Fibroblast of lung (primary cell): ENCODE measurements around the gene UBR3. TPM values are rescaled to one million over a fixed set of nuclear protein-coding genes. Genes with fewer than 3 reads are reported as not detected.

Experiments used
- polyA plus RNA-seq, 2 donors: library from polyadenylated mRNA; depleted of rRNA in 1 of 2; stranded (reverse) in 1 of 2; unstranded in 1 of 2; fragments of >200 nt; gene quantifications; 2 replicates each; pipeline ENCODE4 v1.2.1, GENCODE V29; 2011 to 2012; ENCODE audit warnings: missing spikeins in 1 of 2
- total RNA-seq: library from RNA; depleted of rRNA; stranded (reverse); fragments of >200 nt; gene quantifications from 2 replicates; pipeline ENCODE4 v1.2.1, GENCODE V29; 2014

The UBR3 gene
- total and polyA plus RNA-seq, 2 donors (not counting 1 experiment from before 2014, with no cell fraction given): 21.7 to 39.5 TPM

Other genes starting within 250 kb of the UBR3 start
- 28.8 and 31.7 TPM in 2 replicates for gene PPIG, start 243.1 kb upstream of the UBR3 start, total RNA-seq
- 42.1 and 45.5 TPM in 2 replicates for gene PPIG, start 243.1 kb upstream of the UBR3 start, polyA plus RNA-seq
- gene CFAP210, start 133.0 kb upstream of the UBR3 start, total RNA-seq: not detected in 2 replicates
- gene CFAP210, start 133.0 kb upstream of the UBR3 start, polyA plus RNA-seq: not detected in 2 replicates
- gene PHOSPHO2, start 133.0 kb upstream of the UBR3 start, total RNA-seq: 3.9 and 5.4 TPM in 2 replicates
- 1.4 and 2.8 TPM in 2 replicates for gene PHOSPHO2, start 133.0 kb upstream of the UBR3 start, polyA plus RNA-seq
- gene KLHL23, start 93.6 kb upstream of the UBR3 start, total RNA-seq: 3.6 and 6.6 TPM in 2 replicates
- 3.2 and 5.6 TPM in 2 replicates for gene KLHL23, start 93.6 kb upstream of the UBR3 start, polyA plus RNA-seq
- 83.6 and 88.9 TPM in 2 replicates for gene SSB, start 28.6 kb upstream of the UBR3 start, total RNA-seq
- 121 and 138 TPM in 2 replicates for gene SSB, start 28.6 kb upstream of the UBR3 start, polyA plus RNA-seq
- 44.7 and 50.9 TPM in 2 replicates for gene METTL5, start 2.5 kb upstream of the UBR3 start, total RNA-seq
- 52.9 and 54.5 TPM in 2 replicates for gene METTL5, start 2.5 kb upstream of the UBR3 start, polyA plus RNA-seq